NCI-H2107 treated with DMSO at 0.1 percent for 48 hours (cell line): Measurements from ENCODE around the gene KCNJ1.

Experiments used
- DNase-seq: peaks from one replicate; lab custom pipeline; 2025; ENCODE audit not compliant: unreplicated experiment; lab: John Stamatoyannopoulos, UW

The KCNJ1 gene

DNA sequence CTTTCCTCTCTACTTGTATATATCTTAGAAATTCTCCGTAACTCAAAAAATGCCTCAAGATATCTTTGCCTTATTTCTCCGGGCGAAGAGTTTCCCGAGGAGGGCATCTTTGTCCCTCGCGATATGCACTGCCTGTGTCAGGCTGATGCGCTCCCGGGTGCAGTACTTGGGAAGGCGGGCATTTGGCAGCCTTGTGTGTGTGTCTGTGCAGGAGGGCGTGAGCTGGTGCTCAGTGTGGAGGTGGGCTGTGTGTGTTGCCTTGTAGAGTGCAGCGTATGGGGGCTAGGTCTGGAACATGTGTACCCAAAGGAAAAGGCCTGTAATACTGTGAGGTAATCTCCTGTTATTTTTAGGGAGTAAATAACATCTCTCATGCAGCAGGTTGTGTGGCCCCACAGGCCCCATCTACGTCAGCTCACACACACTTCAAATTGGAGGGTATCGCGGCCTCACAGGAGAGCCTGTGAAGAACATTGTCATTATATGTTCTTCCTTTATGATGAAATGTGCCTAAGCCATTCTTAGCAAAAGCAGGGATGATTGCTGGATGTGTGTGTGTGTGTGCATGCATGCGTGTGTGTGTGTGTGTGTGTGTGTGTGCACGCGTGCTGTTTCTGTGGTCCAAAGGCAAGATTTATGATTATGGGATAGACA is 77.5 kb downstream of the KCNJ1 start:
- no peak for DNase-seq
